ENCODE results near the gene HDAC11. TPM values are rescaled to one million over a fixed set of nuclear protein-coding genes. Genes with fewer than 3 reads are reported as not detected.
"Not testable (repeated sequence)": the region's sequence is repeated elsewhere in the genome, so short reads cannot be mapped to it uniquely, and the experiment has no call there.

HDAC11 gene, protein sequence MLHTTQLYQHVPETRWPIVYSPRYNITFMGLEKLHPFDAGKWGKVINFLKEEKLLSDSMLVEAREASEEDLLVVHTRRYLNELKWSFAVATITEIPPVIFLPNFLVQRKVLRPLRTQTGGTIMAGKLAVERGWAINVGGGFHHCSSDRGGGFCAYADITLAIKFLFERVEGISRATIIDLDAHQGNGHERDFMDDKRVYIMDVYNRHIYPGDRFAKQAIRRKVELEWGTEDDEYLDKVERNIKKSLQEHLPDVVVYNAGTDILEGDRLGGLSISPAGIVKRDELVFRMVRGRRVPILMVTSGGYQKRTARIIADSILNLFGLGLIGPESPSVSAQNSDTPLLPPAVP
- 14.9 TPM for total RNA-seq
- polyA plus RNA-seq (ENCODE audit: insufficient read depth in 1 of 8, insufficient read length in 8 of 8, low replicate concordance in 1 of 8) = 10 to 100 TPM; 16.4 to 20.2 (median 17.6) TPM
- long read RNA-seq, donor 1, partial matches to known transcripts = 0 of 1 reads
- long read RNA-seq, donor 1, other reads (novel, unspliced or antisense) = 0 of 1 reads
- long read RNA-seq, donor 2 = 0 reads
- long read RNA-seq, donor 3, partial matches to known transcripts = 0 of 3 reads
- long read RNA-seq, donor 3, other reads (novel, unspliced or antisense) = 0 of 3 reads
- long read RNA-seq, donor 4, partial matches to known transcripts = 0 of 2 reads
- long read RNA-seq, donor 4, other reads (novel, unspliced or antisense) = 0 of 2 reads
- long read RNA-seq, donor 5, partial matches to known transcripts = 0 of 4 reads
- long read RNA-seq, donor 5, other reads (novel, unspliced or antisense) = 0 of 4 reads
- long read RNA-seq, donor 6, transcript HDAC11-201 (10 exons, 2,960 nt) = major isoform, 5 of 7 reads
- long read RNA-seq, donor 6, partial matches to known transcripts = 0 of 7 reads
- long read RNA-seq, donor 6, other reads (novel, unspliced or antisense) = 0 of 7 reads
- long read RNA-seq, donor 7, partial matches to known transcripts = 0 of 3 reads
- long read RNA-seq, donor 7, other reads (novel, unspliced or antisense) = 0 of 3 reads
- long read RNA-seq, donor 8, partial matches to known transcripts = 0 of 3 reads
- long read RNA-seq, donor 8, other reads (novel, unspliced or antisense) = 0 of 3 reads
- long read RNA-seq, donor 9, partial matches to known transcripts = 0 of 2 reads
- long read RNA-seq, donor 9, other reads (novel, unspliced or antisense) = 0 of 2 reads
- long read RNA-seq, donor 10, partial matches to known transcripts = 0 of 4 reads
- long read RNA-seq, donor 10, other reads (novel, unspliced or antisense) = 0 of 4 reads
- long read RNA-seq, donor 11, partial matches to known transcripts = 0 of 1 reads
- long read RNA-seq, donor 11, other reads (novel, unspliced or antisense) = 0 of 1 reads

DNA sequence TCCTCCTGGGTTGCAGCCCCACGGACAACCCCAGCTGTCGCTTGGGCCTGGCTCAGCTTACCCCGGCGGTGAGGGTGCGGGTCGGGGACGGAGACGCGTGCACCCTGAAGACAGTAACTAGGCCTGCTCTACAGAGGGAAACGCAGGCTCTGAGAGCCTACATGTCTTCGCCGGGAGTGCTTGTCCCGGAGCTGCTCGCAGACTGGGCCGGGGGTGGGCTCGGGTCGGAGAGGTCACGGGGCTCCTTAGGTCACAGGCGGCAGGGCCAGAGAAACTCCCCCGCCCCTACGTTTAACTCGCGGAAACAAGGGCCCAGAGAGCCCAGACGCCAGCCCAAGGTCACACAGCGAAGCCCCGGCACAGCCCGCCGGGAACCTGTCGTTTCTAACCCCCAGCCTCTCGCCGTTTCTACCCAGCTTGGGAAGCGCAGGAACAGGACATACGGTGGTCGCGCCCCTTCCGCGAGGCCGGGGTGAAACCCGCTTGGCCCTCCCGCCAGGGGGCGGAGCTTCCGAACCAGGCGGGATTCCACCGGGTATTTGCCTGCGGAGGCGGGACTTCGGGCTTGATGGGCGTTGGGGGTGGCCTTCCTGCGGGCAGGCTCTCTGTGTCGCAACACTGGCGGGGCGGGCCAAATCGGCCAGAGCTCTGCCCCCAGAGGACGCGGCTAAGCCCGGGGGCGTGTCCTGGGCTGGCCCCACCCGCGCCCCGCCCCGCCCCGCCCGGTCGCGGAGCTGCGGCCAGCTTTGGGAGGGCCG, at the start of gene HDAC11:
TSS of gene HDAC11 (plus strand) at position 725 of the 758 bp plus-strand sequence. CDS start 42 bp downstream, outside the sequence.
- 1% methylated on average over 66 of the region's 67 CpGs for WGBS (ENCODE audit: insufficient coverage)
- peak within 1 kb of the TSS; percentile 76 for H3K4me3 ChIP-seq (ENCODE audit: low read length)
- H3K27ac ChIP-seq (ENCODE audit: low read length) = peak within 1 kb of the TSS; percentile 86
- H3K27me3 ChIP-seq (ENCODE audit: control insufficient read depth, insufficient read depth, low read length) = peaks cover 2% of the 10 kb centered on the region
- H3K4me1 ChIP-seq (ENCODE audit: control insufficient read depth, insufficient read depth, low read length) = peaks cover 47% of the 10 kb centered on the region
- DNase-seq = peak; percentile 99
- H3K9me3 ChIP-seq (replicated peaks; ENCODE audit: control insufficient read depth, low read depth, low read length) = no peaks in the 10 kb centered on the region
- H3K36me3 ChIP-seq (ENCODE audit: control insufficient read depth, insufficient read depth, low read length) = peaks cover 12% of the 10 kb centered on the region

DNA sequence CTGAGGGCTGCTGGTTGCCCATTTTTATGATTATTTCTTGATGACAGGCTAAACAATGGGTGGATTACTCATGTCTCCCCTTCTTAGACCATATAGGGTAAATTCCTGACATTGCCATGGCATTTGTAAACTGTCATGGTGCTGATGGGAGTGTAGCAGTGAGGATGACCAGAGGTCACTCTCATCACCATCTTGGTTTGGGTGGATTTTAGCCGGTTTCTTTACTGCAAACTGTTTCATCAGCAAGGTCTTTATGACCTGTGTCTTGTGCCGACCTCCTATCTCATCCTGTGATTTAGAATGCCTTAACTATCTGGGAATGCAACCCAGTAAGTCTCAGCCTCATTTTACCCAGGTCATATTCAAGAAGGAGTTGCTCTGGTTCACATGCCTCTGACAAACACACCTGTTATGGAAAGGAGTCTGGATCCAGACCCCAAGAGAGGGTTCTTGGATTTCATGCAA, 49.7 kb upstream of the HDAC11 start:
- H3K36me3 ChIP-seq (ENCODE audit: control insufficient read depth, insufficient read depth, low read length); H3K4me3 ChIP-seq (ENCODE audit: low read length); H3K4me1 ChIP-seq (ENCODE audit: control insufficient read depth, insufficient read depth, low read length); H3K27ac ChIP-seq (ENCODE audit: low read length); H3K9me3 ChIP-seq (replicated peaks; ENCODE audit: control insufficient read depth, low read depth, low read length); H3K27me3 ChIP-seq (ENCODE audit: control insufficient read depth, insufficient read depth, low read length); DNase-seq: not testable (repeated sequence)
- 50% methylated on average over 1 of the region's 2 CpGs for WGBS (ENCODE audit: insufficient coverage)

- H3K4me3 ChIP-seq (ENCODE audit: low read length) = no peak overlapping the region
- no CpG with 5 or more reads among the region's 1 CpG for WGBS (ENCODE audit: insufficient coverage)
- no peaks in the 10 kb centered on the region for H3K9me3 ChIP-seq (replicated peaks; ENCODE audit: control insufficient read depth, low read depth, low read length)
- DNase-seq = no peak
- H3K4me1 ChIP-seq (ENCODE audit: control insufficient read depth, insufficient read depth, low read length) = no peaks in the 10 kb centered on the region
- H3K27ac ChIP-seq (ENCODE audit: low read length) = no peak overlapping the region
- H3K36me3 ChIP-seq (ENCODE audit: control insufficient read depth, insufficient read depth, low read length) = no peaks in the 10 kb centered on the region
- peaks cover 4% of the 10 kb centered on the region for H3K27me3 ChIP-seq (ENCODE audit: control insufficient read depth, insufficient read depth, low read length)
Observed at GRCh38 chr3:13432093-13432492, 48.0 kb upstream of the HDAC11 start.

GRCh38 chr3:13433912-13434311, 46.2 kb upstream of the HDAC11 start:
- WGBS (ENCODE audit: insufficient coverage) = 56% methylated on average over 4 of the region's 5 CpGs
- no peak for DNase-seq
- no peaks in the 10 kb centered on the region for H3K36me3 ChIP-seq (ENCODE audit: control insufficient read depth, insufficient read depth, low read length)
- H3K4me1 ChIP-seq (ENCODE audit: control insufficient read depth, insufficient read depth, low read length) = no peaks in the 10 kb centered on the region
- H3K27me3 ChIP-seq (ENCODE audit: control insufficient read depth, insufficient read depth, low read length) = peaks cover 8% of the 10 kb centered on the region
- no peak overlapping the region for H3K27ac ChIP-seq (ENCODE audit: low read length)
- H3K9me3 ChIP-seq (replicated peaks; ENCODE audit: control insufficient read depth, low read depth, low read length) = no peaks in the 10 kb centered on the region
- no peak overlapping the region for H3K4me3 ChIP-seq (ENCODE audit: low read length)

DNA sequence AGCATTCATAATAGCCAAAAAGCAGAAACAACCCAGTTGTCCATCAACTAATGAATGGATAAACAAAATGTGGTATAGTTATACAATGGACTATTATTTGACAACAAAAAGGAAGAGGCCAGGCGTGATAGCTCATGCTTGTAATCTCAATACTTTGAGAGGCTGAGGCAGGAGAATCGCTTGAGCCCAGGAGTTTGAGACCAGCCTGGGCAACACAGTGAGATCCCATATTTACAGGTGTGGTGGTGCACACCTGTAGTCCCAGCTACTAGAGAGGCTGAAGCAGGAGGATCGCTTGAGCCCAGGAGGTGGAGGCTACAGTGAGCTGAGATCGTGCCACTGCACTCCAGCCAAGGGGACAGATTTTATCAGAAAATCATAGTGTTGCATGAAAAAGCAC, 43.9 kb upstream of the HDAC11 start:
- WGBS (ENCODE audit: insufficient coverage) = 89% methylated on average over 4 of the region's 4 CpGs
- not testable (repeated sequence) for H3K36me3 ChIP-seq (ENCODE audit: control insufficient read depth, insufficient read depth, low read length); H3K27me3 ChIP-seq (ENCODE audit: control insufficient read depth, insufficient read depth, low read length); H3K27ac ChIP-seq (ENCODE audit: low read length); H3K9me3 ChIP-seq (replicated peaks; ENCODE audit: control insufficient read depth, low read depth, low read length); DNase-seq; H3K4me3 ChIP-seq (ENCODE audit: low read length); H3K4me1 ChIP-seq (ENCODE audit: control insufficient read depth, insufficient read depth, low read length)

DNA sequence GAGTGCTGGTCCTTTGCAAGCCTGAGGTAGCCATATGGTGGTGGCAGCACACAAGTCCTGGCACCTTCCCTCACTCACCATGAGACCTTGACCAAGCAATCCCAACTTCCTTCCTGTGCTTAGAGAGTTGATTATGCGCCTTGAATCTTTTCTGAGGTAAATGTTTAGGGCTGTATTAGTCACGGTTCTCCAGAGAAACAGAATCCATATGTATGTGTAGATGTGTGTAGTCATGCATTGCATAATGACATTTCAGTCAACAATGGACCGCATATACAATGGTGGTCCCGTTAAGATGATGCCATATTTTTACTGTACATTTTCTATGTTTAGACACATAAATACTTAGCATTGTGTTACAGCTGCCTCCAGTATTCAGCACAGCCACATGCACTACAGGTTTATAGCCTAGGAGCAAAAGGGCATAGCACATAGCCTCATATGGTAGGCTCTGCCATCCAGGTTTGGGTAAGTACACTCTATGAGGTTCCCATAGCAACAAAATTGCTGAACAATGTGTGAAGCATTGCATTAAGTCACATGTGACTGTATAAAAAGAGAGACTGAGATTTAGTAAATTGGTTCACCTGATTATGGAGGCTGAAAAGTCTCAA, 39.8 kb upstream of the HDAC11 start:
- peaks cover 10% of the 10 kb centered on the region for H3K27me3 ChIP-seq (ENCODE audit: control insufficient read depth, insufficient read depth, low read length)
- no peak for DNase-seq
- no peak overlapping the region for H3K4me3 ChIP-seq (ENCODE audit: low read length)
- H3K36me3 ChIP-seq (ENCODE audit: control insufficient read depth, insufficient read depth, low read length) = no peaks in the 10 kb centered on the region
- no peak overlapping the region for H3K27ac ChIP-seq (ENCODE audit: low read length)
- H3K4me1 ChIP-seq (ENCODE audit: control insufficient read depth, insufficient read depth, low read length) = no peaks in the 10 kb centered on the region
- WGBS (ENCODE audit: insufficient coverage) = no CpG with 5 or more reads among the region's 4 CpGs
- H3K9me3 ChIP-seq (replicated peaks; ENCODE audit: control insufficient read depth, low read depth, low read length) = no peaks in the 10 kb centered on the region

- H3K27me3 ChIP-seq (ENCODE audit: control insufficient read depth, insufficient read depth, low read length); H3K9me3 ChIP-seq (replicated peaks; ENCODE audit: control insufficient read depth, low read depth, low read length); H3K4me3 ChIP-seq (ENCODE audit: low read length); H3K36me3 ChIP-seq (ENCODE audit: control insufficient read depth, insufficient read depth, low read length); H3K27ac ChIP-seq (ENCODE audit: low read length); H3K4me1 ChIP-seq (ENCODE audit: control insufficient read depth, insufficient read depth, low read length); DNase-seq: not testable (repeated sequence)
- WGBS (ENCODE audit: insufficient coverage) = 86% methylated on average over 1 of the region's 2 CpGs
Observed at GRCh38 chr3:13442882-13443281, 37.2 kb upstream of the HDAC11 start.

GRCh38 chr3:13451301-13451673, 28.8 kb upstream of the HDAC11 start:
- H3K27me3 ChIP-seq (ENCODE audit: control insufficient read depth, insufficient read depth, low read length) = no peaks in the 10 kb centered on the region
- H3K36me3 ChIP-seq (ENCODE audit: control insufficient read depth, insufficient read depth, low read length) = no peaks in the 10 kb centered on the region
- peak overlapping the region; percentile 65 for H3K4me3 ChIP-seq (ENCODE audit: low read length)
- WGBS (ENCODE audit: insufficient coverage) = 10% methylated on average over 3 of the region's 7 CpGs
- H3K4me1 ChIP-seq (ENCODE audit: control insufficient read depth, insufficient read depth, low read length) = peaks cover 10% of the 10 kb centered on the region
- DNase-seq = no peak
- H3K9me3 ChIP-seq (replicated peaks; ENCODE audit: control insufficient read depth, low read depth, low read length) = no peaks in the 10 kb centered on the region
- peak overlapping the region; percentile 85 for H3K27ac ChIP-seq (ENCODE audit: low read length)
